SU-DHL-6 (cell line): ENCODE data around the gene CXXC5.

Experiments used
- EZH2phosphoT487 ChIP-seq: fragments of 200-600 bp; sonication (generic), shearing (Covaris generic); conservative IDR thresholded peaks from 2 replicates; pipeline ENCODE4 v1.6.1; 2018; ENCODE audit warnings: mild to moderate bottlenecking, antibody characterized with exemption, low read length, moderate library complexity, mixed read lengths
- TF ChIP-seq, protein P1 (sequence below): fragments of 200-600 bp; sonication (generic); IDR thresholded peaks from one replicate; pipeline ENCODE4 v1.5.1; 2017; ENCODE audit warnings: antibody characterized with exemption, mild to moderate bottlenecking, low read length, moderate library complexity; ENCODE audit not compliant: insufficient read depth, poor library complexity, severe bottlenecking

DNA sequence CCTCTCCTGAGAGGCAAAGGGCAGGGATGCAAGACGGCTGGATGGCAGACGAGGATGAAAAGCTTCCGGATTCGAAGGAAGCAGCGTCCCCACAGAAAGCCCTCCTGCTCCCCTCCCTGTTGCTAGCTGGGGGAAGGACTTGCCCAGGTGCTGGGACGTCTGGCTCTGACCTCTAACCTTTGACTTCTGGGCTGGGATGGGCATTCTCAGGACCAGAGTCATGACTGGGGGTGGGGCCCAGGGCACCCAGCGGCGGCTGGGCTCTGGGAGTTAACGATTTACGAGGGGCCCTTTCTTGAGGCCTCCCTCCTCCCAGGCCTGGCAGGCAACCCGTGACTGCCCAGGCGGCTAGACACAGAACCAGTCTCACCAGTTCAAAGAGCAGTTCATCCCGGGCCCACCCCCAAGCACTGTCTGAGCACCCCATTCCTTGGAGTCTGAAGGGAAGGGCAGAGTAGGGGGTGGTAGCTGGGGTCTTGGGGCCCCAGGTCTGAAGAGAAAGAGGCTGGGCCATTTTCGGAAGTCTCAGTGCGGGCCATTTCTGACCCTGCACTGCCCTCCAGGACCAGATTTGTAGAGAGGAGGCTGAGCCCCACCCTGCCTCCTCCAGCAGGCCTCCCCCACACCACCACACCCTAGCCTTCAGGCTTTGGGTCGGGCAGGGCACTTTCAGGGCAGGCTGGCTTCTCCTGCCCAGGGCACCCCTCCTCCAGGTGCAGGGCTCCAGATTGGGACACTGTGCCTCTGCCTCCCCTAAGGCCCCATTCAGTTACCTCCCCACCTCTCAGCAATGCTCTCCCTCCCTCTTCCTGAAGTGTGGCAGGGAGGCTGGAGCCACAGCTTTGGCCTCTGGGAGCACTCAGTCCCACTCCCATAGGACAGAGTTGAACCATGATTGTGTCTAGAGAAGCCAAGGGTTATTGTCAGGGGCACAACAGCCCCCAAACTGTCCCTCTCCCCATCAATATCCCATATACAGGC lies 5.0 kb upstream of the CXXC5 start:
- TF ChIP-seq, protein P1, sequence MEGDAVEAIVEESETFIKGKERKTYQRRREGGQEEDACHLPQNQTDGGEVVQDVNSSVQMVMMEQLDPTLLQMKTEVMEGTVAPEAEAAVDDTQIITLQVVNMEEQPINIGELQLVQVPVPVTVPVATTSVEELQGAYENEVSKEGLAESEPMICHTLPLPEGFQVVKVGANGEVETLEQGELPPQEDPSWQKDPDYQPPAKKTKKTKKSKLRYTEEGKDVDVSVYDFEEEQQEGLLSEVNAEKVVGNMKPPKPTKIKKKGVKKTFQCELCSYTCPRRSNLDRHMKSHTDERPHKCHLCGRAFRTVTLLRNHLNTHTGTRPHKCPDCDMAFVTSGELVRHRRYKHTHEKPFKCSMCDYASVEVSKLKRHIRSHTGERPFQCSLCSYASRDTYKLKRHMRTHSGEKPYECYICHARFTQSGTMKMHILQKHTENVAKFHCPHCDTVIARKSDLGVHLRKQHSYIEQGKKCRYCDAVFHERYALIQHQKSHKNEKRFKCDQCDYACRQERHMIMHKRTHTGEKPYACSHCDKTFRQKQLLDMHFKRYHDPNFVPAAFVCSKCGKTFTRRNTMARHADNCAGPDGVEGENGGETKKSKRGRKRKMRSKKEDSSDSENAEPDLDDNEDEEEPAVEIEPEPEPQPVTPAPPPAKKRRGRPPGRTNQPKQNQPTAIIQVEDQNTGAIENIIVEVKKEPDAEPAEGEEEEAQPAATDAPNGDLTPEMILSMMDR = no peak
- TF ChIP-seq EZH2phosphoT487 = no peak
